ENCODE data around the gene RDX.
"Not testable (repeated sequence)": the region's sequence is repeated elsewhere in the genome, so short reads cannot be mapped to it uniquely, and the experiment has no call there.

The RDX gene

GRCh38 chr11:110207123-110207522 lies 89.3 kb downstream of the RDX start:
- DNase-seq (ENCODE audit: extremely low read depth in 1 of 2, low read depth in 1 of 2): no peak

- no peak for DNase-seq (ENCODE audit: extremely low read depth in 1 of 2, low read depth in 1 of 2)
These were observed 95.6 kb downstream of the RDX start for GRCh38 chr11:110200836-110201235.

- no peak for DNase-seq (ENCODE audit: extremely low read depth in 1 of 2, low read depth in 1 of 2)
These were observed 96.2 kb downstream of the RDX start for GRCh38 chr11:110200241-110200640.

GRCh38 chr11:110199184-110199981 lies 97.0 kb downstream of the RDX start:
- DNase-seq (ENCODE audit: extremely low read depth in 1 of 2, low read depth in 1 of 2): no peak

GRCh38 chr11:110198031-110198729 lies 98.2 kb downstream of the RDX start:
- no peak for DNase-seq (ENCODE audit: extremely low read depth in 1 of 2, low read depth in 1 of 2)

GRCh38 chr11:110196884-110197420 lies 99.5 kb downstream of the RDX start:
- no peak for DNase-seq (ENCODE audit: extremely low read depth in 1 of 2, low read depth in 1 of 2)

GRCh38 chr11:110196241-110196754 lies 100.1 kb downstream of the RDX start:
- no peak for DNase-seq (ENCODE audit: extremely low read depth in 1 of 2, low read depth in 1 of 2)

GRCh38 chr11:110194211-110194766 lies 102.1 kb downstream of the RDX start:
- DNase-seq (ENCODE audit: extremely low read depth in 1 of 2, low read depth in 1 of 2): not testable (repeated sequence)

- not testable (repeated sequence) for DNase-seq (ENCODE audit: extremely low read depth in 1 of 2, low read depth in 1 of 2)
These were observed 103.7 kb downstream of the RDX start for GRCh38 chr11:110192604-110193282.

- DNase-seq (ENCODE audit: extremely low read depth in 1 of 2, low read depth in 1 of 2): no peak
These were observed 105.5 kb downstream of the RDX start for GRCh38 chr11:110190885-110191284.

- DNase-seq (ENCODE audit: extremely low read depth in 1 of 2, low read depth in 1 of 2): no peak
These were observed 108.7 kb downstream of the RDX start for GRCh38 chr11:110187731-110188130.

GRCh38 chr11:110186867-110187266 lies 109.5 kb downstream of the RDX start:
- no peak for DNase-seq (ENCODE audit: extremely low read depth in 1 of 2, low read depth in 1 of 2)

GRCh38 chr11:110186456-110186855 lies 110.0 kb downstream of the RDX start:
- DNase-seq (ENCODE audit: extremely low read depth in 1 of 2, low read depth in 1 of 2): no peak

- no peak for DNase-seq (ENCODE audit: extremely low read depth in 1 of 2, low read depth in 1 of 2)
These were observed 110.8 kb downstream of the RDX start for GRCh38 chr11:110185599-110185998.

GRCh38 chr11:110185121-110185591 lies 111.3 kb downstream of the RDX start:
- DNase-seq (ENCODE audit: extremely low read depth in 1 of 2, low read depth in 1 of 2): no peak

GRCh38 chr11:110184456-110184855 lies 112.0 kb downstream of the RDX start:
- no peak for DNase-seq (ENCODE audit: extremely low read depth in 1 of 2, low read depth in 1 of 2)

GRCh38 chr11:110182886-110183285 lies 113.5 kb downstream of the RDX start:
- no peak for DNase-seq (ENCODE audit: extremely low read depth in 1 of 2, low read depth in 1 of 2)

GRCh38 chr11:110179064-110179463 lies 117.3 kb downstream of the RDX start:
- no peak for DNase-seq (ENCODE audit: extremely low read depth in 1 of 2, low read depth in 1 of 2)

- no peak for DNase-seq (ENCODE audit: extremely low read depth in 1 of 2, low read depth in 1 of 2)
These were observed 119.3 kb downstream of the RDX start for GRCh38 chr11:110177086-110177456.

- no peak for DNase-seq (ENCODE audit: extremely low read depth in 1 of 2, low read depth in 1 of 2)
These were observed 119.9 kb downstream of the RDX start for GRCh38 chr11:110176366-110177085.

All from activated CD8-positive, alpha-beta memory T cell treated with anti-CD3 and anti-CD28 coated beads for 1 hour (primary cell).